CD4-positive, alpha-beta T cell treated with Interferon alpha-2 for 1 hour (primary cell): ENCODE data around the gene AFF3.
A peak's percentile ranks its signal among the peaks of the same experiment; 100 is the strongest.
"Not testable (repeated sequence)": the region's sequence is repeated elsewhere in the genome, so short reads cannot be mapped to it uniquely, and the experiment has no call there.

Source experiments
- DNase-seq, 2 donors: peaks; one replicate each; pipeline ENCODE4 v3.0.0-alpha.2; 2020 to 2022

The AFF3 gene

GRCh38 chr2:100142393-100142792, at the start of gene AFF3:
Gene AFF3, minus strand, starts transcription at chr2:100142590. Its CDS starts 38,136 bp downstream, at chr2:100104454.
- DNase-seq: peak; percentile 40 to 73

- DNase-seq: no peak
Measured at GRCh38 chr2:100189387-100189786, 47.0 kb upstream of the AFF3 start.

- no peak for DNase-seq
Measured at GRCh38 chr2:100188326-100188725, 45.9 kb upstream of the AFF3 start.

GRCh38 chr2:100186126-100186525, 43.7 kb upstream of the AFF3 start:
- no peak for DNase-seq

- DNase-seq: no peak
Measured at GRCh38 chr2:100185516-100185915, 43.1 kb upstream of the AFF3 start.

GRCh38 chr2:100185105-100185504, 42.7 kb upstream of the AFF3 start:
- no peak for DNase-seq

GRCh38 chr2:100184055-100184737, 41.8 kb upstream of the AFF3 start:
- DNase-seq: no peak

GRCh38 chr2:100182494-100183361, 40.3 kb upstream of the AFF3 start:
- DNase-seq: no peak

GRCh38 chr2:100180503-100180902, 38.1 kb upstream of the AFF3 start:
- DNase-seq: no peak

- DNase-seq: no peak
Measured at GRCh38 chr2:100179806-100180205, 37.4 kb upstream of the AFF3 start.

- no peak for DNase-seq
Measured at GRCh38 chr2:100178864-100179263, 36.5 kb upstream of the AFF3 start.

- peak; percentile 35 to 41 for DNase-seq
Measured at GRCh38 chr2:100178085-100178788, 35.8 kb upstream of the AFF3 start.

- DNase-seq: no peak
Measured at GRCh38 chr2:100176925-100177324, 34.5 kb upstream of the AFF3 start.

GRCh38 chr2:100174026-100174431, 31.6 kb upstream of the AFF3 start:
- DNase-seq: no peak

- DNase-seq: no peak
Measured at GRCh38 chr2:100166701-100167100, 24.3 kb upstream of the AFF3 start.

- DNase-seq: no peak
Measured at GRCh38 chr2:100163605-100164004, 21.2 kb upstream of the AFF3 start.

GRCh38 chr2:100161945-100162620, 19.7 kb upstream of the AFF3 start:
- no peak for DNase-seq

- no peak for DNase-seq
Measured at GRCh38 chr2:100160396-100160795, 18.0 kb upstream of the AFF3 start.

GRCh38 chr2:100151832-100152231, 9.4 kb upstream of the AFF3 start:
- not testable (repeated sequence) for DNase-seq

GRCh38 chr2:100151310-100151709, 8.9 kb upstream of the AFF3 start:
- no peak for DNase-seq

GRCh38 chr2:100148883-100149282, 6.5 kb upstream of the AFF3 start:
- DNase-seq: no peak

GRCh38 chr2:100146657-100146960, 4.2 kb upstream of the AFF3 start:
- DNase-seq: no peak
